HL-60 (cell line): ENCODE data around the gene FILIP1L.

Experiments used
- POLR2AphosphoS5 ChIP-seq: IDR thresholded peaks from 2 replicates; pipeline ENCODE4 v1.6.1; 2012; ENCODE audit warnings: low read depth
- TF ChIP-seq, protein P1 (sequence below): IDR thresholded peaks from 2 replicates; pipeline ENCODE4 v1.6.1; 2012; ENCODE audit warnings: low read depth; ENCODE audit not compliant: insufficient replicate concordance
- TF ChIP-seq, protein P2 (sequence below): IDR thresholded peaks from one replicate; pipeline ENCODE4 v1.5.1; 2011; ENCODE audit warnings: low read length, control low read depth, inconsistent platforms; ENCODE audit not compliant: insufficient read depth

DNA sequence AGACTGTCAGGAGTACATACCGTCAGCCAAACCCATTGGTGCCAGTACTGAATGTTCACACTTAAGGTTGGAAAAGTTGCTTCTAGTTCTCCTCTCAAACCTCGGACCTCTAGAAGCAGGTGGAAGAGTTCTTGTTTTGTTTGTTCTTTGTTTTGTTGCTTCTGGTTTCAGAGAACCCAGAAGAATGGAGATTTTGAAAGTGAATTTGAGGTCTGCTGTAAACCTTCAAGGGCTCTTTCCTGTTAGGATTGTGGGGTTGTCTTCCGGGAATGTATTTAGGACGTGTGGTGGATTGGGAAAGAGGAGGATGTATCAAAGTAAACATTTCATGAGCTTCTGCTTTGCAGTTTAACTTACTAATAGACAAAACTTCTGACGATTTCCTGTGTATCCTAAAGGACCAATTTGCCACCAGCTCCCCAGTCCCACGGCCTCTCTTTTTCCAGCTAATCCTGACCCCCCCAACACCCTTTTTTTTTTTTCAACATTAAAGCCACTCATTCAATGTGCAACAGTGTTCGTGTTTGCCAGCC lies 50.3 kb downstream of the FILIP1L start:
- TF ChIP-seq, protein P1, sequence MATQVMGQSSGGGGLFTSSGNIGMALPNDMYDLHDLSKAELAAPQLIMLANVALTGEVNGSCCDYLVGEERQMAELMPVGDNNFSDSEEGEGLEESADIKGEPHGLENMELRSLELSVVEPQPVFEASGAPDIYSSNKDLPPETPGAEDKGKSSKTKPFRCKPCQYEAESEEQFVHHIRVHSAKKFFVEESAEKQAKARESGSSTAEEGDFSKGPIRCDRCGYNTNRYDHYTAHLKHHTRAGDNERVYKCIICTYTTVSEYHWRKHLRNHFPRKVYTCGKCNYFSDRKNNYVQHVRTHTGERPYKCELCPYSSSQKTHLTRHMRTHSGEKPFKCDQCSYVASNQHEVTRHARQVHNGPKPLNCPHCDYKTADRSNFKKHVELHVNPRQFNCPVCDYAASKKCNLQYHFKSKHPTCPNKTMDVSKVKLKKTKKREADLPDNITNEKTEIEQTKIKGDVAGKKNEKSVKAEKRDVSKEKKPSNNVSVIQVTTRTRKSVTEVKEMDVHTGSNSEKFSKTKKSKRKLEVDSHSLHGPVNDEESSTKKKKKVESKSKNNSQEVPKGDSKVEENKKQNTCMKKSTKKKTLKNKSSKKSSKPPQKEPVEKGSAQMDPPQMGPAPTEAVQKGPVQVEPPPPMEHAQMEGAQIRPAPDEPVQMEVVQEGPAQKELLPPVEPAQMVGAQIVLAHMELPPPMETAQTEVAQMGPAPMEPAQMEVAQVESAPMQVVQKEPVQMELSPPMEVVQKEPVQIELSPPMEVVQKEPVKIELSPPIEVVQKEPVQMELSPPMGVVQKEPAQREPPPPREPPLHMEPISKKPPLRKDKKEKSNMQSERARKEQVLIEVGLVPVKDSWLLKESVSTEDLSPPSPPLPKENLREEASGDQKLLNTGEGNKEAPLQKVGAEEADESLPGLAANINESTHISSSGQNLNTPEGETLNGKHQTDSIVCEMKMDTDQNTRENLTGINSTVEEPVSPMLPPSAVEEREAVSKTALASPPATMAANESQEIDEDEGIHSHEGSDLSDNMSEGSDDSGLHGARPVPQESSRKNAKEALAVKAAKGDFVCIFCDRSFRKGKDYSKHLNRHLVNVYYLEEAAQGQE: no peak
- TF ChIP-seq, protein P2, sequence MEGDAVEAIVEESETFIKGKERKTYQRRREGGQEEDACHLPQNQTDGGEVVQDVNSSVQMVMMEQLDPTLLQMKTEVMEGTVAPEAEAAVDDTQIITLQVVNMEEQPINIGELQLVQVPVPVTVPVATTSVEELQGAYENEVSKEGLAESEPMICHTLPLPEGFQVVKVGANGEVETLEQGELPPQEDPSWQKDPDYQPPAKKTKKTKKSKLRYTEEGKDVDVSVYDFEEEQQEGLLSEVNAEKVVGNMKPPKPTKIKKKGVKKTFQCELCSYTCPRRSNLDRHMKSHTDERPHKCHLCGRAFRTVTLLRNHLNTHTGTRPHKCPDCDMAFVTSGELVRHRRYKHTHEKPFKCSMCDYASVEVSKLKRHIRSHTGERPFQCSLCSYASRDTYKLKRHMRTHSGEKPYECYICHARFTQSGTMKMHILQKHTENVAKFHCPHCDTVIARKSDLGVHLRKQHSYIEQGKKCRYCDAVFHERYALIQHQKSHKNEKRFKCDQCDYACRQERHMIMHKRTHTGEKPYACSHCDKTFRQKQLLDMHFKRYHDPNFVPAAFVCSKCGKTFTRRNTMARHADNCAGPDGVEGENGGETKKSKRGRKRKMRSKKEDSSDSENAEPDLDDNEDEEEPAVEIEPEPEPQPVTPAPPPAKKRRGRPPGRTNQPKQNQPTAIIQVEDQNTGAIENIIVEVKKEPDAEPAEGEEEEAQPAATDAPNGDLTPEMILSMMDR: no peak
- TF ChIP-seq POLR2AphosphoS5: no peak
